SK-N-SH treated with all-trans-retinoic acid at 6 μM for 48 hours (cell line): Measurements from ENCODE around the gene PTPRCAP.

Source experiments
- ESRRG ChIP-seq: fragments of 250-450 bp; sonication (Bioruptor Pico); IDR thresholded peaks from 2 replicates; pipeline ENCODE4 v1.6.1; 2021; ENCODE audit warnings: mild to moderate bottlenecking
- GLIS3 ChIP-seq: fragments of 250-450 bp; sonication (Bioruptor Pico); IDR thresholded peaks from 2 replicates; pipeline ENCODE4 v1.5.0; 2020; ENCODE audit warnings: mild to moderate bottlenecking, moderate library complexity
- ISL1 ChIP-seq: fragments of 250-450 bp; sonication (Bioruptor Pico); IDR thresholded peaks from 2 replicates; pipeline ENCODE4 v2.1.2; 2022; ENCODE audit warnings: mild to moderate bottlenecking, moderate library complexity
- PPARA ChIP-seq: fragments of 250-450 bp; sonication (Bioruptor Pico); IDR thresholded peaks from 2 replicates; pipeline ENCODE4 v1.5.0; 2020; ENCODE audit warnings: mild to moderate bottlenecking, borderline replicate concordance
- RARB ChIP-seq: fragments of 250-450 bp; sonication (Bioruptor Pico); IDR thresholded peaks from 2 replicates; pipeline ENCODE4 v1.8.0; 2021; ENCODE audit warnings: mild to moderate bottlenecking, moderate library complexity
- ZC3H10 ChIP-seq: fragments of 250-450 bp; sonication (Bioruptor Pico); IDR thresholded peaks from 2 replicates; pipeline ENCODE4 v1.5.1; 2021; ENCODE audit warnings: mild to moderate bottlenecking, moderate library complexity
- ZFP3 ChIP-seq: fragments of 250-450 bp; sonication (Bioruptor Pico); IDR thresholded peaks from 2 replicates; pipeline ENCODE4 v1.5.0; 2020; ENCODE audit warnings: mild to moderate bottlenecking, moderate library complexity
- ZNF565 ChIP-seq: fragments of 450-650 bp; formaldehyde crosslinking; conservative IDR thresholded peaks from 2 replicates; pipeline ENCODE4 v1.5.0; 2020; ENCODE audit warnings: low read depth, mild to moderate bottlenecking, moderate library complexity
- ZNF70 ChIP-seq: fragments of 450-650 bp; formaldehyde crosslinking; IDR thresholded peaks from 2 replicates; pipeline ENCODE4 v1.5.0; 2020; ENCODE audit warnings: mild to moderate bottlenecking, moderate library complexity
- ZNF8 ChIP-seq: fragments of 450-650 bp; formaldehyde crosslinking; IDR thresholded peaks from 2 replicates; pipeline ENCODE4 v1.5.0; 2020; ENCODE audit warnings: mild to moderate bottlenecking, moderate library complexity
- TF ChIP-seq, protein P1 (sequence below): fragments of 250-450 bp; sonication (Bioruptor Pico); IDR thresholded peaks from 2 replicates; pipeline ENCODE4 v1.5.1; 2021; ENCODE audit warnings: mild to moderate bottlenecking, moderate library complexity
- TF ChIP-seq, protein P2 (sequence below): fragments of 250-450 bp; sonication (Bioruptor Pico); IDR thresholded peaks from 2 replicates; pipeline ENCODE4 v1.5.1; 2020; ENCODE audit warnings: low read depth, mild to moderate bottlenecking, moderate library complexity

DNA sequence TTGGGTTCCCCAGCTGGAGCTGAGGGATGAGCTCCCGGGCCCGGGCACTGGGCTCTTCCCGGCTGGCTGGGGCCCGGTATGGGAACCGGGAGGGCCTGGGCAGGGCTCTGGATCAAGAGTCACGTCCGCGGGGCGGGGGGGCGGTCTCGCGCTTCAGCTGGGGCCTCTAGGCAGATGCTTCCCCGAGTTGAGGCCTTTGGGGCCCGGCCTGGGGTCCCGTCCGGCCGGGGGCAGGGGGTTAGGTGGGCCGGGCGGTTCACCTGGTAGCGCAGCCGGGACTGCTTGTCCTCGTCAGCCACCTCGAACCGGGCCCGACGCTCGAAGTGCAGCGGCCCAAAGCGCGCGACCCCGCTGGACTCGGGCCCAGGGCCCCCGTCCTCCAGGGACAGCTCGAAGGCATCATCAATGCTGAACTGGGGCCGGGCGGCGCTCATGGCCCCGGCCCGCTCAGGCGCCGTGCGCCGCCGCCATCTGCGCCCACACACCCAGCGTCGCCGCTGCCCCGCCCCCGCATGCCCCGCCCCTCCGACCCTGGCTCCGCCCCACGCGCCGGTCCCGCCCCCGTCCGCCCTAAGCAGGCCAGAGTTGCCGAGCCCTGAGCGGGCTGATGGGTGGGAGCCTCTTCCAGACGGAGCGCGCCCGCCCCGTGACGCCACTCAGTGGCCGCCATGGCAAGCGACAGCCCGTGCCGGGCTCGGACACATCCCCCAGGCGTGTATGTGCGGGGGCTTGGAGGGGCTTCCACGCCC is 31.5 kb upstream of the PTPRCAP start, which contains the start of gene TMEM134:
- TF ChIP-seq ZC3H10 (CRISPR knock-in tag) (no peak), RARB (CRISPR knock-in tag) (no peak), ZNF70 (CRISPR knock-in tag) (no peak), GLIS3 (CRISPR knock-in tag) (no peak), ZNF565 (CRISPR knock-in tag) (no peak), ZFP3 (no peak), PPARA (CRISPR knock-in tag) (no peak), ISL1 (CRISPR knock-in tag) (no peak), ESRRG (CRISPR knock-in tag) (no peak), ZNF8 (CRISPR knock-in tag) (no peak)
- TF ChIP-seq, protein P1, sequence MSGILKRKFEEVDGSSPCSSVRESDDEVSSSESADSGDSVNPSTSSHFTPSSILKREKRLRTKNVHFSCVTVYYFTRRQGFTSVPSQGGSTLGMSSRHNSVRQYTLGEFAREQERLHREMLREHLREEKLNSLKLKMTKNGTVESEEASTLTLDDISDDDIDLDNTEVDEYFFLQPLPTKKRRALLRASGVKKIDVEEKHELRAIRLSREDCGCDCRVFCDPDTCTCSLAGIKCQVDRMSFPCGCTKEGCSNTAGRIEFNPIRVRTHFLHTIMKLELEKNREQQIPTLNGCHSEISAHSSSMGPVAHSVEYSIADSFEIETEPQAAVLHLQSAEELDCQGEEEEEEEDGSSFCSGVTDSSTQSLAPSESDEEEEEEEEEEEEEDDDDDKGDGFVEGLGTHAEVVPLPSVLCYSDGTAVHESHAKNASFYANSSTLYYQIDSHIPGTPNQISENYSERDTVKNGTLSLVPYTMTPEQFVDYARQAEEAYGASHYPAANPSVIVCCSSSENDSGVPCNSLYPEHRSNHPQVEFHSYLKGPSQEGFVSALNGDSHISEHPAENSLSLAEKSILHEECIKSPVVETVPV (CRISPR knock-in tag) = no peak
- TF ChIP-seq, protein P2, sequence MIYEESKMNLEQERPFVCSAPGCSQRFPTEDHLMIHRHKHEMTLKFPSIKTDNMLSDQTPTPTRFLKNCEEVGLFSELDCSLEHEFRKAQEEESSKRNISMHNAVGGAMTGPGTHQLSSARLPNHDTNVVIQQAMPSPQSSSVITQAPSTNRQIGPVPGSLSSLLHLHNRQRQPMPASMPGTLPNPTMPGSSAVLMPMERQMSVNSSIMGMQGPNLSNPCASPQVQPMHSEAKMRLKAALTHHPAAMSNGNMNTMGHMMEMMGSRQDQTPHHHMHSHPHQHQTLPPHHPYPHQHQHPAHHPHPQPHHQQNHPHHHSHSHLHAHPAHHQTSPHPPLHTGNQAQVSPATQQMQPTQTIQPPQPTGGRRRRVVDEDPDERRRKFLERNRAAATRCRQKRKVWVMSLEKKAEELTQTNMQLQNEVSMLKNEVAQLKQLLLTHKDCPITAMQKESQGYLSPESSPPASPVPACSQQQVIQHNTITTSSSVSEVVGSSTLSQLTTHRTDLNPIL = no peak
